GM04504 (cell line): ENCODE results near the gene HES6.

Source experiments
- DNase-seq: peaks from one replicate; pipeline ENCODE4 v3.0.0-alpha.2; 2012; ENCODE audit warnings: low read depth

The HES6 gene

DNA sequence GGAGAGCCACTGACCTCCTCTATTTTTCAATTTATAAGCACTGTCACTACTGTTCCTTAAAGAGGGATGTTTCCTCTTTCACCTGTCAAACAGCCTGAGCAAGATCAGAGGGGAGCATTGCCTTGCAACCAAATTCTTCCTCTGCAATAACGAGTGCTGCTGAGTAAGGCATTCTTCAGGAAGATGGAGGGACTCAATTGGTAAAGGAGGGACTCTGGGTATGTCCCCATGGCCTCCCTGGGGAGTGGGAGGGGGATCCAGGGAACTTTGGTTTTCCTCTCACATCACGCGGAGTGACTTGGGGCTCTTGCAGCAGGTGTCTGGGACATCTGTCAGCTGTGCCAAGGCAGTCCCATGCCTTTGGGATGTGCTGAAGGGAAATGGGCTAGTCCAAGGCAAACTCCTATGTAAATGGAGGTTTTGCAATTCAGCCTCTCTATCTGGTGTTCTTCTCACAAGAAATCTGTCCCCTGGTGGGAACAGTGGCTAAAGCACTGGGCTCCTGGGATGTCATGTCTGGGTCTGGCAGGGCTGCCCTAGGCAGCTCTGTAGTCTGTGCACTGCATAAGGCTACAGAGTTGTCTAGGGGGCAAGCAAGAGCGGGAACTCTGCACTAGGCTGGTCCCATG lies 14.4 kb upstream of the HES6 start:
- no peak for DNase-seq

GRCh38 chr2:238252766-238253630 lies 13.2 kb upstream of the HES6 start:
- no peak for DNase-seq

DNA sequence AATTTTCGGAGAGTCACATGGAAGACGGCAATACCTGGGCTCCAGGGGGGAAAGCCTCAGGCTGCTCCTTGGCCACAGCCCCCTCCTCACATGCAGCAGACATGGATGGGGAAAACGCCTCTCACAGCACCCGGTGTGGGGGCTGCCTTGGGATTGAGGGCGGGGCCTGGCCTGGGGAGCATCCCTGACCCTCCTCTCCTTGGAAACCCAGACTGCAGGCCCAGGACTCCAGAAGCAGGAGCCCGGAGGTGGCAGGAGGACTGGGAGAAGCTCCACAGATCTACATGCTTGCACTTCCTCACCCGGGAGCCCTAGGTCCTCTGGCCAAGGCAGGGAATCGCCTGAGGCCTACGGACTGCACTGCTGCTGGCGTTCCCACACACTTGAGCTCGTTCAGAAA lies 12.1 kb upstream of the HES6 start:
- DNase-seq, result no peak

DNA sequence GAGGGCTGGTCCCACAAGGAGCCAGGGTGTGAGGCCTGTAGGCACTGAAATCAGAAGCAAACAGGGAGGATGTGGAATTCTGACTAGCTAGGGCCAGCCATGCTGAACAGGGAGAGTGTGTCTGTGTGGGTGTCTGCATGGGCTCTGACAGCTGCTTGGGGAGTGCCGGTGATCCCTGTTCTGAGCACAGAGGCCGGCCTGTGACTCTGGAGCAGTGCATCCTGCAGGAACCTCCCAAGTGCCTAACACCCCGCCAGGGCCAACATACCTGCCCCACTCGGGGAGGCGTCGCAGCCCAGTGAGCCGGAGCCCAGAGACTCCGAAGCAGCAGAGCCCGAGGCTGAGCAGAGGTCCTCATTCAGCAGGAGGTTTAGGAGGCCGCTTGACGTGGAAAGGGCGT lies 11.5 kb upstream of the HES6 start:
- no peak for DNase-seq

DNA sequence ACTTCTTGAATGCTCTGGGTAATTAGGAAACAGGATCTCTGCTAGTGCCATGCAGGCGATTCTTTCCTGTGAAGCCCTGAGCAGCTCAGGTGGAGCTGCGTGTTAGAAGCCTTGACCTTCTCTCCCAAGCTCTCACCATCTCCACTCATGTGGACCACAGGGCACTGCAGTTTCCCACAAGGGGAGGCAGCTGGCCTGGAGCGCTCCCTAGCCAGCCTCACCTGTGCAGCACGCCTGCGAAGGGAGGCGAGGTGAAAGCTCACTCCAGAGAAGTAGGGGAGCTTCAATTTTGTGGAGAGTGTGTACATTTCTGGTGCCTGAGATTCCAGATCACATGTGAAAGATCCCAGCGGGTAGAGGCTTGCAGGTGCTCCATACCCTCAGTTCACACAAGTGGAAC lies 11.1 kb upstream of the HES6 start:
- DNase-seq, result no peak

- DNase-seq, result no peak
Measured at GRCh38 chr2:238247841-238248453, 8.1 kb upstream of the HES6 start.

GRCh38 chr2:238247002-238247822 lies 7.4 kb upstream of the HES6 start:
- DNase-seq, result no peak

- DNase-seq, result no peak
Measured at GRCh38 chr2:238244151-238244550, 4.3 kb upstream of the HES6 start.

DNA sequence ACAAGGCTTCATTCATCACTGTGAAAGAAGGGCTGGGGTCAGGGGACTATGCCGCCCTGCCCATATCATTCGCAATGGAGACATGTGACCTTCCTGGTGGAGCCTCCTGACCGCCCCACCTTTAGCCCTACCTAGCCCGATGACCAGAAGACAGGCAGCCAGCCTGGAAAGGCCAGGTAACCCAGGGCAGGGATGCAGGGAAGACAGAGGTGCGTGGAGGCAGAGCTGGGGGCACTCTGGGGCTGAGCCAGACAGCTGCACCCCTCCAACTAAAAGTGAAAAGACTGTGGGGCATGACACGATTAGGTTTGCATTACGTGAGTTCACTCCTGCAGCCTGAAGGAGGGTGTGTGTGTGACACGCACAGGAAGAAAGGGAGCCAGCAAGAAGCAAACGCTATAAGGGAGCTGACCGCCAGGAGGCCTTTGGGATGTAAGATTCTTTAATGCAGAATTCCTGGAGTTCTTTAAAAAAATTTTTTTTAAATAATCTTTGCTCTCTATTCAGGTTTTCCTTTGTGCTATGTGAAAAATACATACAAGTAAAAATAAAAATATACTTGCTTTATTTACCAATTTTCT lies 3.7 kb upstream of the HES6 start:
- DNase-seq, result no peak

DNA sequence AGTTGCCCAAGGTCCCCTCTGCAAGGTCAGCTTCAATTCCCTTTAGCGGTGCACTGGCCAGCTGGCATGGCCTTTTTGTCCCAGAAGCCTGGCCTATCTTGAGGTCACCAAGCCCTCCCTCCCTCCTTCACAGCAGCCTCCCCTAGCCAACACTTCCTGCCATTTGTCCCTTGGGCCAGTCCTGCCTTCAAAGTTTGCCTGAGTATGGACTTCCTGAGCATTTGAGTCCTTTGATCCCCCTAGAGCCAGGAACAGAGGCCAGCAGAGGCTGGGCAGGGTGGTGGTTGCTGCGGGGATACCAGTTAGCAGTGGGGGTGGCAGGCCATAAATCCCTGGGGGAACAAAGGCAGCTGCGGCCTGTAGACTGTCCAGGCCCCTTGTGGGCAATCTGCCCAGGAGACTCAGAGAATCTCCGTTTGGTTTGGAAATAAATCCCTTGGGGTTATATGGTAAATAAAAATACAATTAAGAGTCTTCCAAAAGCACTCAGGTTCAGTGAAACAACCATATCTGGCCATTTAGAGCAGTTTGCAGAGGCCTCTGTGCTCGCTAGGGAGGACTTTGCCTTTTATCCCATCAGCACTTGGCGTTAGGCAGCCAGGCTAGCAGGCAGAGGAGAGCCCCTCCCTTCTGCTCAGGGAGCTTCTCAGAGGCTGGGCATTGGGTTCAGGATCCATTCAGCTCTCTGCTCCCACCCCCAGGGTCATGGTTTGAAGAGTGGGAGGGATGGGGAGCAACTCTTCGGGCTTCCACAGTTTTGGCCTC lies 3.1 kb upstream of the HES6 start:
- DNase-seq, result no peak

- no peak for DNase-seq
Measured at GRCh38 chr2:238241970-238242369, 2.1 kb upstream of the HES6 start.

DNA sequence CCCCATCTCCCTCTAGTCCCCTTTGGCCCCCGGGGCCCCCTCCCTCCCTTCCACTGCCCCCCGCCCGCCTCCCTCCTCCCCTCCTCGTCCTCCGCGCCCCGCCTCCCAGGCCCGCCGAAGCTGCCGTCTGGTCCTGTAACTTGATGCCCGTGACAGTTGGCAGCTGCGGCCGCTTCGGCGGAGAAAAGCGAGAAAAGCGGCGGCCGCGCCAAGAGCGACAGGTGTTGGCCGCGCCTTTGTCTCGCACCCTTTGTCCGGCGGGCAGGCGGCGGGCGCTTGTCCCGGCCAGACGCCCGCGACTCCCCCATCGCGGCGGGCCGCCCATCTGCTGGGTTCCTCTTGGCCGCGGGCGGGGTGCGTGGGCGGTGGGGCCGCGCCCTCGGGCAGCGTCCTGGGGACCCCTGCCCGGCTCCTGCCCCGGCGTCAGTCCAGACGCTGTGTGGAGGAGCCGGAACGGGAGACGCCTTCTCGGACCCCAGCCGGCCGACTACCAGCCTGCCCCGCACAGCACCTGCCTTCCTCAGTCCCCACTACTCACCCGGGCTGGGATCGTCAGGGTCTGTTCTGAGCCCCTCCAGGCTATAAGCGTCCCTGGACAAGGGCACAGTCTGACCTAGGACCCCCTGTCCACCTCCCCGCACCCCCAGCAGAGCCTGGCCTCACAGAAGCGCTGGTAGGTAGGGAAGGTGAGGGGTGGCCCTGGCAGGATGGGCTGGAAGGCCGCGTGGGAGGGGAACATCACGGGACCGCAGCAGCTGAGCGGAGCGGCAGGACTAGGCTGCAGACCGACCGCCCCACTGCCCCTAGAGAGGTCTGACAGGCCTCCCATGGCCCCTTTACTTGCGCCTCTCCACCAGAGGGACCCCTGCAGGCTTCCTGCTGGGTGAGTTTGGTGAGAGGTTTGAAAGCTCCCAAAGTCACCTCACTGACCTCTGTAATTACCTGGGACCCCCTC lies 1.2 kb upstream of the HES6 start:
- DNase-seq, result no peak

DNA sequence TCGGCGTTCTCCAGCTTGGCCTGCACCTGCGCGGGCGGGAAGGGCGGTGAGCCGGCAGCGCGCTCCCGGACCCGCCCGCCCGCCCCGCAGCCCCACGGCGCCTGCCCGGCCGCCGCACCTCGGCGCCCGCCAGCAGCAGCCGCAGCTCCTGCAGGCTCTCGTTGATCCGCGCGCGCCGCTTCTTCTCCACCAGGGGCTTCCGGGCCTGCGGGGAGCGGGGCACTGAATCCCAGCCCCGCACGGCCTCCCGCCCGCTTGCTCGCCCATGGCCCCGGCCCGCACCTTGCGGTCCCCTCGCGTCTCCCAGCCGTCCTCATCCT lies 335 bp downstream of the HES6 start:
- no peak for DNase-seq

- no peak for DNase-seq
Measured at GRCh38 chr2:238238766-238239542, 884 bp downstream of the HES6 start.

DNA sequence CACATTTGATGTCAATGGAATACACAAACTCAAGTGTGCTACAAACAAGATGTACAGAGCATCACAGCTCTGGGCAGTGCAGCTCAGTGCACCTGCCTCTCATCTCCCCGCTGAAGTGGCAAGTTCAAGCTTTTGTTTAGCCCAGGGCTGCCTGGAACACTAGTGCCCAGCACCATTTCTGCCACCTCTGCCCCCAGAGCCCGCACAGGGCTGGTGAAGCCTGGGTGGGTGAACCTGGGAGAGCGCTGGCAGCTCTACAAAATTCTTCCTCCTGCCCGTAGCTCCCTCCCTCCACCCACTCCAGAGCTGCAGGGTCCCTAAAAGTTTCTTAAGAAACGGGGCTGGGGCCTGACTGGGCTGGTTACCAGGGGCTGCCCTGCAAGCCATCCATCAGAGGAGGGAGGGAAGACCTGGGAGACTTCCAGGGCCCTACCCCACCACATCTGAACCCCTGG lies 1.5 kb downstream of the HES6 start:
- no peak for DNase-seq

GRCh38 chr2:238237431-238238135 lies 2.3 kb downstream of the HES6 start:
- no peak for DNase-seq

GRCh38 chr2:238236571-238236970 lies 3.3 kb downstream of the HES6 start:
- no peak for DNase-seq

DNA sequence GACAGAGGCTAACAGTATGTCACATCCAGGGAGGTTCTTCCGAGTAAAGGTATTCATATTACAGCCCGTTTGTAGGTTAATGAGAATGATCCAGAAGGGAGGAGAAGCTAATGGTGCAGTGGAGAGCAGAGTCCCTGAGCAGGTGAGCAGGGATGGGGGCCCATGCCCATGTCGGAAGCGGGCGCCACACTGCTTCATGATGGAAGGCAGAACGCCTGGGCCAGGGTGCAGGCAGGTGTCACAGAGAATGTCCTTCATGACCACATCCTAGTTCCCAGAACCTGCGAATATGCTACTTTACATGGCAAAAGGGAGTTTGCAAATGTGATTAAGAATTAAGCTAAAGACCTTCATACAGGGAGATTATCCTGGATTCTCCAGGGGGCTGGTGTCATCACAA lies 4.0 kb downstream of the HES6 start:
- DNase-seq, result no peak

- DNase-seq, result no peak
Measured at GRCh38 chr2:238235331-238235732, 4.5 kb downstream of the HES6 start.
